Heart right ventricle (tissue), 16 donors: ENCODE measurements around the gene FBN1. TPM values are rescaled to one million over a fixed set of nuclear protein-coding genes. Genes with fewer than 3 reads are reported as not detected.
A peak's percentile ranks its signal among the peaks of the same experiment; 100 is the strongest.

Source experiments
- ATAC-seq, 8 donors: fragments of 200-7000 bp; cut with Tn5 transposase; one replicate each; pipeline ENCODE4 v1.9.1; 2020; ENCODE audit warnings: mild to moderate bottlenecking in 8 of 8, moderate library complexity in 8 of 8, moderate number of reproducible peaks in 1 of 8
- DNase-seq, 2 donors: peaks; one replicate each; pipeline ENCODE4 v3.0.0-alpha.2; 2020
- H3K27ac ChIP-seq, 10 donors: fragments of 200-600 bp; sonication (generic) in 2 of 10; one replicate each; pipeline versions ENCODE4 v1.5.0 to v1.8.0; 2020 to 2022; ENCODE audit warnings: mild to moderate bottlenecking in 3 of 10
- H3K27me3 ChIP-seq, 7 donors: fragments of 200-600 bp; one replicate each; pipeline ENCODE4 v1.8.0; 2021 to 2022; ENCODE audit warnings: mild to moderate bottlenecking in 2 of 7
- H3K36me3 ChIP-seq, 9 donors: fragments of 200-600 bp; sonication (generic) in 1 of 9; one replicate each; pipeline versions ENCODE4 v1.5.0 to v1.8.0; 2020 to 2022; ENCODE audit warnings: mild to moderate bottlenecking in 2 of 9
- H3K4me1 ChIP-seq, 9 donors: fragments of 200-600 bp; sonication (generic) in 1 of 9; one replicate each; pipeline versions ENCODE4 v1.5.0 to v1.8.0; 2020 to 2022; ENCODE audit warnings: mild to moderate bottlenecking in 4 of 9
- H3K4me3 ChIP-seq, 10 donors: fragments of 200-600 bp; sonication (generic) in 2 of 10; one replicate each; pipeline versions ENCODE4 v1.5.0 to v1.8.0; 2020 to 2022; ENCODE audit warnings: mild to moderate bottlenecking in 7 of 10, moderate library complexity in 2 of 10
- H3K9me3 ChIP-seq, 11 donors: fragments of 200-600 bp in 10 of 11; sonication (generic) in 2 of 11; one replicate each; pipeline versions ENCODE4 v1.5.0 to v1.8.0; 2013 to 2022; ENCODE audit warnings: mild to moderate bottlenecking in 2 of 11, control low read depth in 1 of 11, moderate library complexity in 1 of 11
- WGBS, 2 donors: extraction: QIAGEN DNeasy Blood & Tissue Kit; methylation state at CpG; one replicate each; pipeline ENCODE4 v1.1.7; 2013; ENCODE audit warnings: inconsistent platforms in 1 of 2; 5-methylcytosine and 5-hydroxymethylcytosine counted together
- intact Hi-C, 10 donors: fragments of 100-400 bp; cut with DNase I; formaldehyde crosslinking; loops; one replicate each; pipeline versions ENCODE4 v1.11.1 to v1.14.2; 2022
- polyA plus RNA-seq, 2 donors: library from polyadenylated mRNA; stranded (reverse); fragments of 200-250 nt; gene quantifications; one replicate each; pipeline ENCODE4 v1.2.3, GENCODE V29; 2013
- total RNA-seq, 10 donors: library from RNA; stranded (reverse); fragmentation: NEBNext Ultra II Directional in 3 of 10; extraction: Animal tissue kit (Norgen Biotek cat#: 25700) in 3 of 10; gene quantifications; one replicate each; pipeline versions ENCODE4 v1.2.1 to v1.2.4, GENCODE V29; 2021 to 2023
- TF ChIP-seq, protein P1 (sequence below), 9 donors: fragments of 200-600 bp; sonication (generic) in 2 of 9; IDR thresholded peaks; one replicate each; pipeline versions ENCODE4 v1.5.0 to v1.8.0; 2021 to 2022; ENCODE audit warnings: antibody characterized with exemption in 9 of 9, mild to moderate bottlenecking in 5 of 9, moderate library complexity in 1 of 9
- donor health status: Arrhythmogenic right ventricular cardiomyopathy.
- donor health status: ischemic (EF 13 %, LVEDD 7.1; RV severe dilation, severe dysfunction).
- donor health status: healthy with polysubstance abuse.
- donor health status: DM: no; HTN: yes; CAD: no.
- donor health status: DM: no; HTN: no; CAD: no.
- donor health status: ischemic (EF 25% LVEDD 6.9; RV normal size, moderate dysfunction).
- donor health status: ischemic (EF 25% LVEDD 5.7; RV mildly dilated, moderate dysfunction).
- donor health status: healthy.
- donor health status: DM: yes; HTN: yes; CAD: no.
- donor health status: Ischemic cardiomyopathy.
- donor health status: ischemic (EF 35%, LVEDD 5.7; RV mildly dilated, moderate dysfunction).
- donor health status: nonischemic (EF 11% LVEDD 7.7; RV severe dilation, severe dysfunction).
- donor health status: DM: yes; HTN: yes; CAD: no.
- donor health status: PGD.
- donor health status: ischemic (EF 29% LVEDD 5.4; RV normal size, mild dysfunction).
- donor health status: nonischemic (EF 23%, LVEDD 6.1; RV moderate dilation, normal function).

The FBN1 gene
- total and polyA plus RNA-seq, 12 donors, result 7.0 to 116 (median 31.1) TPM

DNA sequence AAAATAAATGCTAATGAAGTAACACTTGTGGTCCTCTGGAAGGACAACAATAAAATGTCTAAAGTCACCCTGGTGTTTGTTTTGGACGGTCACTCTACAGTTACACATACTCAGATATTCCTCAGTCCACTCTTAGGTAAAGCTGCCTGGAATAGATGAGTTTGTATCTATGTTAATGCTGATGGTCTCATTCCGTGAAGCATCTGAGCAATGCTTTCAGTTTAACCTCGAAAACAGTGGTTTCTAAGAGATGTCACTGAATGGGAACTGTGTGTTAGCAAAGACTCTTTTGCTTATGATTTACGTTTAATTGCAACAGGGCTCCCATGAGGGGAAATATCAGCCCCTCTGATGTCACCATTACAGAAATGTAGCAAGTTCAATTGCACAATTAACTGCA lies 49.1 kb downstream of the FBN1 start:
- WGBS, 2 donors, result 75 to 87% methylated on average over 4 of the region's 4 CpGs
- Histone ChIP-seq H3K4me1 (peaks cover 0 to 27% (median under 1%) of the 10 kb centered on the region in 9 donors), H3K27me3 (no peaks in the 10 kb centered on the region), H3K9me3 (no peaks in the 10 kb centered on the region), H3K4me3 (no peak overlapping the region), H3K27ac (peak overlapping the region in 1 of 10 donors; percentile 27), H3K36me3 (peaks cover 0 to 69% (median 4%) of the 10 kb centered on the region in 9 donors)
- no peak for DNase-seq
- peak in 1 of 8 donors; percentile 47 for ATAC-seq
- intact Hi-C loops, result no loop called here
- TF ChIP-seq, protein P1, sequence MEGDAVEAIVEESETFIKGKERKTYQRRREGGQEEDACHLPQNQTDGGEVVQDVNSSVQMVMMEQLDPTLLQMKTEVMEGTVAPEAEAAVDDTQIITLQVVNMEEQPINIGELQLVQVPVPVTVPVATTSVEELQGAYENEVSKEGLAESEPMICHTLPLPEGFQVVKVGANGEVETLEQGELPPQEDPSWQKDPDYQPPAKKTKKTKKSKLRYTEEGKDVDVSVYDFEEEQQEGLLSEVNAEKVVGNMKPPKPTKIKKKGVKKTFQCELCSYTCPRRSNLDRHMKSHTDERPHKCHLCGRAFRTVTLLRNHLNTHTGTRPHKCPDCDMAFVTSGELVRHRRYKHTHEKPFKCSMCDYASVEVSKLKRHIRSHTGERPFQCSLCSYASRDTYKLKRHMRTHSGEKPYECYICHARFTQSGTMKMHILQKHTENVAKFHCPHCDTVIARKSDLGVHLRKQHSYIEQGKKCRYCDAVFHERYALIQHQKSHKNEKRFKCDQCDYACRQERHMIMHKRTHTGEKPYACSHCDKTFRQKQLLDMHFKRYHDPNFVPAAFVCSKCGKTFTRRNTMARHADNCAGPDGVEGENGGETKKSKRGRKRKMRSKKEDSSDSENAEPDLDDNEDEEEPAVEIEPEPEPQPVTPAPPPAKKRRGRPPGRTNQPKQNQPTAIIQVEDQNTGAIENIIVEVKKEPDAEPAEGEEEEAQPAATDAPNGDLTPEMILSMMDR (IDR thresholded peaks at IDR 0.05), result no peak

DNA sequence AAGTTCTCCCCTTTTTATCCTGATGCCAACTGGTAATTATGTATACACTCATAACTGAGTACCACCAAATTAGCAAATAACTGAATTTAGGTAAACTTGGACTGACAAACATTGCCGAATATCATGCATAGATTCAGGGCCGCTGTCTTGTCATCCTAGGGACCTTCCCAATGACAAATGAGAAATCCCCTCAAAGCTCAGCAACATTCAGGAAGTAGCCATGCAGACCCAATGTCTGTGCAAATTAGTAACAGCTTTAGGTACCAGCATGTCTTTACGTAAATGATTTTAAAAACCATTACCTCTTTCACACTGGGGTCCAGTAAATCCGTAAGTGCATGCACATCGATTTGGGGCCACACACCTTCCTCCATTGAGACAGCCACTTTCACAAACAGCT lies 49.5 kb downstream of the FBN1 start:
- 85 to 94% methylated on average over 5 of the region's 5 CpGs for WGBS, 2 donors
- no peak for ATAC-seq

DNA sequence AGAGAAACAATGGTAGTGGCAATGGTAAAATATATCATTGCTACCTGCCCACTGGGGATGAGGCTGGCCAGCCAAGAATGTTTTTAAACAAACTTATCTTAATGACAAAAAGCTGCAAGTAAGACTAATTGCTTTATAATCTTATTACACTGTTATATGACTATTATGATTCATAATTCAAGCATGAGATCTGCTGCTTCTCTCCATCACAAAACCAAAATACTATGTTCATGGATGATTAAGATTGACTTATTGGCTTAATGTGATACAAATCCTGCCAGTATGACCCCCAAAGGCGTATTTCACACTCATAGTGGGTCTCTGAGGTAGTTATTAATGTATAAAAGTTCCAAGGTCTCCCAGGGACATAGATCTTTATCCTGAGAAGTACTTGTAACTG lies 52.6 kb downstream of the FBN1 start:
- ATAC-seq (no peak), DNase-seq (no peak)
- intact Hi-C loops, result no loop called here
- Histone ChIP-seq H3K36me3 (peaks cover 0 to 44% (median 0%) of the 10 kb centered on the region in 9 donors), H3K9me3 (no peaks in the 10 kb centered on the region), H3K27me3 (no peaks in the 10 kb centered on the region), H3K4me3 (no peak overlapping the region), H3K27ac (peak overlapping the region in 2 of 10 donors; percentile 29 to 45), H3K4me1 (peaks cover 0 to 36% (median 6%) of the 10 kb centered on the region in 9 donors)
- TF ChIP-seq, protein P1 (IDR thresholded peaks at IDR 0.05), result no peak
- WGBS, 2 donors, result 94 to 95% methylated on average over 1 of the region's 1 CpG

More for the DNA sequence above, 49.5 kb downstream of the FBN1 start:
- no peak for DNase-seq
- H3K9me3 ChIP-seq, result no peaks in the 10 kb centered on the region
- no peaks in the 10 kb centered on the region for H3K27me3 ChIP-seq
- H3K36me3 ChIP-seq, result peaks cover 0 to 69% (median 4%) of the 10 kb centered on the region in 9 donors
- TF ChIP-seq, protein P1 (IDR thresholded peaks at IDR 0.05), result no peak
- no peak overlapping the region for H3K4me3 ChIP-seq
- intact Hi-C loops, result no loop called here
- H3K27ac ChIP-seq, result peak overlapping the region in 1 of 10 donors; percentile 27
- H3K4me1 ChIP-seq, result peaks cover 0 to 23% (median 3%) of the 10 kb centered on the region in 9 donors

DNA sequence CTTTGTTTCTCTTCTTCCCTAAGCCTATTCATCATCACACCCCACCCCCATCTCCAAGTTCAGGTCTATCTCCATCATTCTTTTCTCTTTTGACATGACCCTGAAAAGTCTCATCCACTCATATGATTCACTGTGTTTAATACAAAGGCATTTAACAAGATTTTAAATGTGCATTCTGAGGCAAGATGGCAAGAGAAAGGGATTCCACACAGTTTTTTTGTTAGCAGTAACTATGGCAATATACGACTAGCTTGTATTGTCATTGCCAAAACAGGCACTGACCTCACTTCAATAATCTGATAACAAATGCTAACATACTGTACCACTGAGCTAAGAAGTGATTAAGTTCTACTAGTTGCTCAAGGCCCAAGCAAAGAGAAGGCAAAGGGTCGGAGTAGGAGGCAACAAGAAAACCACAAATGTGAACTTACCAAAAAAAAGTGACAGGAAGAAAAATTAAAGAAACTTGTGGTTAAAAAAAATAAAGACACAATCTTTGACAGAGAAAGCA lies 53.2 kb downstream of the FBN1 start:
- WGBS, 2 donors, result 65 to 68% methylated on average over 2 of the region's 2 CpGs
- Histone ChIP-seq H3K9me3 (no peaks in the 10 kb centered on the region), H3K4me3 (no peak overlapping the region), H3K36me3 (peaks cover 0 to 37% (median 0%) of the 10 kb centered on the region in 9 donors), H3K4me1 (peaks cover 0 to 42% (median 6%) of the 10 kb centered on the region in 9 donors), H3K27ac (peak overlapping the region in 3 of 10 donors; percentile 10 to 39 (median 29)), H3K27me3 (no peaks in the 10 kb centered on the region)
- ATAC-seq (peak in 5 of 8 donors; percentile 35 to 76 (median 53)), DNase-seq (no peak)
- intact Hi-C loops, result no loop called here
- TF ChIP-seq, protein P1 (IDR thresholded peaks at IDR 0.05), result no peak
